Medulla oblongata (tissue), 1 donor: ENCODE measurements around the gene FHOD3.

Source experiments
- DNase-seq: peaks from one replicate; pipeline ENCODE4 v3.0.0-alpha.2; 2015; ENCODE audit errors: extremely low spot score

FHOD3 gene

GRCh38 chr18:36297417-36298125 is at the start of gene FHOD3:
FHOD3 (plus strand) TSS chr18:36297713; CDS start chr18:36297836, 123 bp downstream.
- peak; percentile 42 for DNase-seq

DNA sequence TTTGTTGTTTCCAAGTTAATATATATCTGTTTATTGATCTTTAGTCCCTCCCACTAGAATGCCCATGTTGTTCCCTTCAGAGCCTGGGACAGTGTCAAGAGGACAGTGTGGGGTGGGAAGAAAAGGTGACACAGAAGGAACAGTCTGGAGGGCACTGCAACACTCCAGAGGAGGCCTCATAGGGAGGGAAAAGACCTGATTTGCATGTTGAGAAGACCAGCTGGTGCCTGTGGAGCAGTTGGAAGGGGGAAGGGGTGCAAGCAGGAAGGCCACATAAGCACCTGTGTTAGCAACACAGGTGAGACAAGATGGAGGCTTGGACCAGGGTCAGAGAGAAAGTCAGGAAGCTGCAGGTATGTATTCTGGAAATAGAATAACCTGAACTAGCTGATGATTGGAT is 48.1 kb upstream of the FHOD3 start:
- no peak for DNase-seq

DNA sequence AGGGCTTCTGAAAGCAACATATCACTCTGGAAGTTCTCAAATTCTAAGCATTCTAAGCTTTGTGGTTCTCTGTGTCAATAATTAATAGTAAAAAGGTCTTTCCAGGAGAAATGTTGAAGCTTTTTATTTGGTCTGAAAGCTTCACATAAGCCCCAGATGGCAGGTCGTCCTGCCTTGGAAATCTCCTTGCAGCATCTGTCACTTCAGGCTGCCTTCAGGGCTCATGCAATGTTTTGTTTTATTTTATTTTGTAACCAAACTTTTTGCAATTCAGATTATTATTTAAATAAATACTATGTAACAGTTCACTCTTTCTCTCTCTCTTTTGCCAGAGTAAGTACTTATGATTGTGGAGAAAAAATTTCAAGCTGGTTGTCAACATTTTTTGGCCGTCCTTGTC is 46.7 kb upstream of the FHOD3 start:
- no peak for DNase-seq

GRCh38 chr18:36255072-36255698 is 42.3 kb upstream of the FHOD3 start:
- no peak for DNase-seq

GRCh38 chr18:36256094-36256493 is 41.4 kb upstream of the FHOD3 start:
- DNase-seq, result no peak

DNA sequence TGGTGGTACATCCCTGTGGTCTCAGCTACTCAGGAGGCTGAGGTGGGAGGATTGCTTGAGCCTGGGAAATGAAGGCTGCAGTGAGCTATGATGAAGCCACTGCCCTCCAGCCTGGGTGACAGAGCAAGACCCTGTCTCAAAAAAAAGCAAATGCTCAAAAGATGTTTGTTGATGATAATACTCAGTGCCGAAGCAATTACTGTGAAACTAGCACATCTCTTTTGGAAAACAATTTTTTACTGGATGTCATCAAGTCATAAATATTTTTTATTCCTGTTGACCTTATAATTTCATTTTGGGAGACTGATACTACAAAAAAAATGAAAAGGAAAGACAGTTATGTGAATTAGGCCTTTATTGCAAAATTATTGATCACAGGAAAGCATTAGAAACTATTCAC is 34.5 kb upstream of the FHOD3 start:
- DNase-seq, result no peak

- no peak for DNase-seq
Measured at GRCh38 chr18:36264283-36264682, 33.2 kb upstream of the FHOD3 start.

DNA sequence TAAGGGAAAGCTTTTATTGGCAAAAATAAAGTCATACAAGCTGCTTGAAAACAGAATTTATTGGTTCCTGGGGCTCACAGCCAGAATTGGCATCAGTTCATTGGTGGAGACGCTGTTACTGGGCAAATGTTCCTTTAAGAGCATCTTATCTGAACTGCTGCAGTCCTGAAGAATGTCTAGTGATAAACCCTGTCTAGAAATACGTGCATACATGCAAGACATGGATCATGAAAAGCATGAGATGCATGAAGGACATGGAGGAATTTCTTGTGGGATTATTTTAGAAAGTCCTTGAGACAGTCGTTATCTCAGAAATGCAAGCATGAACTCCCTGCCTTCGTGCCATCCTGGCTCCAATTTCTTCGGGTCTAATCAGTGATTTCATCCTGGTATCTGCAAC is 32.5 kb upstream of the FHOD3 start:
- no peak for DNase-seq

DNA sequence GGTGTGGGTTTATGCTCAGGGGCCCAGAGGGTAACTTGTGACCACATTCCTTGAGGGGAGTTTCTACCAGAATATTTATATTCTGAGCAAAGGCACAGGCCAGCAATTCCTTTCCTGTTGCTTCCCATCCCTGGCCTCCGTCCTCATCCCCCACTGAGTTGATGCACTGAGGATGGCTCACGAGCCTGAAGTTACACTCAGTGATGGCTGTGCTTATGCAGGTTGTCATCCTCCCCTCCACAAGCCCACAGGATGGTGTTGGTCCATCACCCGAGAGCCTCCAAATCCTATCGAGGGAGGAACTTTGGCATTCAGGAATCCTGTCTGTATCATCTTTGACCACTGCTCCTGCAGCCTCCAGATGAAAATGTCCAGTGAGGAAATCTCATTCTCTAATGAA is 28.4 kb upstream of the FHOD3 start:
- no peak for DNase-seq

- DNase-seq, result no peak
Measured at GRCh38 chr18:36271153-36271552, 26.4 kb upstream of the FHOD3 start.

- DNase-seq, result no peak
Measured at GRCh38 chr18:36273347-36273746, 24.2 kb upstream of the FHOD3 start.

- no peak for DNase-seq
Measured at GRCh38 chr18:36274083-36274715, 23.3 kb upstream of the FHOD3 start.

- DNase-seq, result no peak
Measured at GRCh38 chr18:36275561-36275960, 22.0 kb upstream of the FHOD3 start.

DNA sequence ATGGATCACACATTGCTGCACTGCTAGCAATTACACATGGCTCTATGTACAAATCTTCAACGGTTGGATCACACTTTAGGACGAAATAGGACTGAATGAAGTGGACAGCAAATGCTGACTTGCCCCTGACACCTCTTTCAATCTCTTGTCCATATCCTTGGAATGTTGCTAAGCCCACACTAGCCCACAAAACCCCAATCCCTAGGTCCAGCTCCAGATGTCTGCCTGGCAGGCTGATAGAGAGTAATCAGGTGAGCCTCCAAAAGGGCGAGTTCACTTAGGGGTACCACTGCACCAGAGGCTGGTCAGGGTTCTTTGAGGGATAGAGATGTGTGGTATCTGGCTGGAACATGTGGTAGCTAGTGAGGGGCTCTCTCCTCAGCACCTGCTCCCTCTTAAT is 18.5 kb upstream of the FHOD3 start:
- DNase-seq, result no peak

DNA sequence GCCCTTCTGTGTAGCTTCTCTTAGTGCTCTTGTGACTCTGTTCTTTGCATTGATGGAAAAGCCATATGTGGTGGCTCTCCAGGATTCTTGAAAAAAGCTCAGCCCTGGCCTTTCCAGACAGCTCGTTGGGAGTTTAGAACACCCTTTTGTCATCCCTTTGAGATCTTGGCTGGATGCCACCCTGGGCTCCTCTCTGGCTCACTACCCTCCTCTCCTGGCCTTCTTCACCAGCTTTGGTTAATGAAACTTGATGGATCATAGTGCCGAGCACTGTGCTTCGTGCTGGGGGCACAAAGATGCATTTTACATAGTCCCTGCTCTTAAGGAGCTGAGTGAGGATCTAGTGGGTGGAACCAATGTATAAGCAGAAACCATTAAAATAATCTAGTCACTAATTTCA is 15.6 kb upstream of the FHOD3 start:
- DNase-seq, result no peak

- no peak for DNase-seq
Measured at GRCh38 chr18:36283448-36283847, 14.1 kb upstream of the FHOD3 start.

DNA sequence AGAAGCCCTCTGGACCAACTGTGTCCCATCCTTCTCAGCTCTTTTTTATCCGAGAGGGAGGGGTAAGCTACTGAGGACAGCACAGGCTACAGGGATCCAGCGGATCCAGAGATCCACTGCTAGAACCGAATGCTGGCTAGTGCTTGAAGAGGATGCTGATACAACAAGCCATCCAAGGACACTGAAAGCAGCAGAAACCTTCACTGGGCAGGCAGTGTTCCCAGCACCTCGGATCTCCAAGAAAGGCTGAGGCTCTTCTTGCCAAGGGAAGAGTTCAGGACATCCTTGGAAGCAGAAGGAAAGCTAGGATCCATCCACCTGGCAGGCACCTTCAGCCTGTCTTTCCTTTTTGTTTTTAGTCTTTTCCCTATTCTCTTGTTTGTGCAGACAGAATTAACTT is 13.2 kb upstream of the FHOD3 start:
- no peak for DNase-seq

- DNase-seq, result peak; percentile 91
Measured at GRCh38 chr18:36284671-36285295, 12.7 kb upstream of the FHOD3 start.

GRCh38 chr18:36287653-36288052 is 9.9 kb upstream of the FHOD3 start:
- DNase-seq, result no peak

- no peak for DNase-seq
Measured at GRCh38 chr18:36288689-36289088, 8.8 kb upstream of the FHOD3 start.

- no peak for DNase-seq
Measured at GRCh38 chr18:36294031-36294430, 3.5 kb upstream of the FHOD3 start.

DNA sequence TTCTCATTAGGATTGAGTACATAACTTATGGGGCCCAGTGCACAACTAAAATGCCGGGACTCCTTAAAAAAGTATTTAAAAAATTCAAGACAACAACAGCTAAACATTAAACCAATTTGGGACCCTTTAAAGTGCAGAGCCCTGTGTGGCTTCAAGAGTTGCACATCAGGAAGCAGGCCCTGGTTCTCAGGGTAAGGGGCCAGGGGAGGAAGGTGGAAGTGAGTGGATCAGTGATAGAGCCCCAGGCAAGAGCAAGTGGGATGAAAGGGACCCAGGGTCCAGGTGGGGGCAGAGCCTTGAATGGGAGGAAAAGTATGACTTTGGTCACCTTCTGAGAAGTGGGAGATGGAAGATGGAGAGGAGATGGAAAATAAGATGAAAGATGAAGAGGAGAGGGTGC is 2.3 kb upstream of the FHOD3 start:
- no peak for DNase-seq

DNA sequence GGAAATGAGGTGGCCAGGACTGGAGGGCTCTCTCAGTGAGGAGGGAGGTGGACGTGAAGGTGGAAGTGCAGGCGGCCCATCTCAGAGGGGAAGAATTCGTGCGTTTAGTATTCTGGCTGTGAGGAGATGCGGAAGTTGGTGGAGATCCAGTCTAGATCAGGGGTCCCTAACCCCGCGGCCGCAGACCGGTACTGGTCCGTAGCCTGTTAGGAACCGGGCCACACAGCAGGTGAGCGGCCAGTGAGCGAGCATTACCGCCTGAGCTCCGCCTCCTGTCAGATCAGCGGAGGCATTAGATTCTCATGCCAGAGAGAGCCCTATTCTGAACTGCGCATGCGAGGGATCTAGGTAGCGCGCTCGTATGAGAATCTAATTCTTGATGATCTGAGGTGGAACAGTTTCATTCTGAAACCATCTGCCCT is 1.6 kb upstream of the FHOD3 start:
- no peak for DNase-seq
